Measurements from ENCODE around the gene PRKCE. TPM values are rescaled to one million over a fixed set of nuclear protein-coding genes. Genes with fewer than 3 reads are reported as not detected.
A peak's percentile ranks its signal among the peaks of the same experiment; 100 is the strongest.

PRKCE gene
- 5.7 TPM for polyA plus RNA-seq (2012; ENCODE audit: missing spikeins)

GRCh38 chr2:45651415-45652089 lies at the start of gene PRKCE:
PRKCE (plus strand) TSS chr2:45651675.
- no peak for TF ChIP-seq POLR2AphosphoS5 (IDR thresholded peaks at IDR 0.05; ENCODE audit: low read depth, low read length)
- TF ChIP-seq POLR2A (IDR thresholded peaks at IDR 0.05; ENCODE audit: low read depth, low read length): no peak
- no peak for TF ChIP-seq TAF1 (IDR thresholded peaks at IDR 0.05; ENCODE audit: borderline replicate concordance, low read depth, low read length)
- peak; percentile 47 for DNase-seq (ENCODE audit: insufficient read length)
- no peak for FAIRE-seq

- DNase-seq (ENCODE audit: insufficient read length) (no peak), FAIRE-seq (no peak)
- no peak for TF ChIP-seq POLR2AphosphoS5 (IDR thresholded peaks at IDR 0.05; ENCODE audit: low read depth, low read length)
- TF ChIP-seq POLR2A (IDR thresholded peaks at IDR 0.05; ENCODE audit: low read depth, low read length): no peak
- no peak for TF ChIP-seq TAF1 (IDR thresholded peaks at IDR 0.05; ENCODE audit: borderline replicate concordance, low read depth, low read length)
Observed at GRCh38 chr2:45602624-45603023, 48.9 kb upstream of the PRKCE start.

- DNase-seq (ENCODE audit: insufficient read length): no peak
- FAIRE-seq: no peak
- TF ChIP-seq TAF1 (IDR thresholded peaks at IDR 0.05; ENCODE audit: borderline replicate concordance, low read depth, low read length): no peak
- TF ChIP-seq POLR2AphosphoS5 (IDR thresholded peaks at IDR 0.05; ENCODE audit: low read depth, low read length): no peak
- no peak for TF ChIP-seq POLR2A (IDR thresholded peaks at IDR 0.05; ENCODE audit: low read depth, low read length)
Observed at GRCh38 chr2:45605116-45605515, 46.4 kb upstream of the PRKCE start.

- TF ChIP-seq TAF1 (IDR thresholded peaks at IDR 0.05; ENCODE audit: borderline replicate concordance, low read depth, low read length) (no peak), POLR2A (IDR thresholded peaks at IDR 0.05; ENCODE audit: low read depth, low read length) (no peak), POLR2AphosphoS5 (IDR thresholded peaks at IDR 0.05; ENCODE audit: low read depth, low read length) (no peak)
- DNase-seq (ENCODE audit: insufficient read length) (no peak), FAIRE-seq (no peak)
Observed at GRCh38 chr2:45606796-45607195, 44.7 kb upstream of the PRKCE start.

DNA sequence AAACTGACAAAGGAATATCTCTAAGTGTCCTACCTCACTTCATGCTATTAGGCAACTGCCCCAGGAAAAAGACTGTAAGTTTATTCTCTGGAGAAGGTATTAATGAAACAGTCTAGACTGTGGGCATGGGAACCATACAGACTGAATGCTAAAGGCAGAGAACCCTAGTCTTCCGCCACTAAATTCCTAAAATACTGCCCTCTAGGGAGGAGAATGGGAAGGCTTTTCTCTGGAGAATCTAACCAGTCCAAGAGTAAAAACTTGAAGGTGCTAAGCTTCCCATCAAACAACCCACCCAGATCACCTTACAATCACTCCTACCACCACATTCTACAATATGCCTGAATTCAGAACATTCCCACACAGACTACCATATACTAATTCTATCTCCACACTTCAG lies 43.8 kb upstream of the PRKCE start:
- no peak for TF ChIP-seq POLR2A (IDR thresholded peaks at IDR 0.05; ENCODE audit: low read depth, low read length)
- DNase-seq (ENCODE audit: insufficient read length): no peak
- no peak for FAIRE-seq

- TF ChIP-seq TAF1 (IDR thresholded peaks at IDR 0.05; ENCODE audit: borderline replicate concordance, low read depth, low read length) (0 out of 2 replicates have a peak, but pooled peaks have one; percentile 13), POLR2AphosphoS5 (IDR thresholded peaks at IDR 0.05; ENCODE audit: low read depth, low read length) (no peak)
- DNase-seq (ENCODE audit: insufficient read length) (no peak), FAIRE-seq (peak; percentile 62)
Observed at GRCh38 chr2:45610281-45611019, 41.0 kb upstream of the PRKCE start.

- TF ChIP-seq POLR2AphosphoS5 (IDR thresholded peaks at IDR 0.05; ENCODE audit: low read depth, low read length) (peak; percentile 84), TAF1 (IDR thresholded peaks at IDR 0.05; ENCODE audit: borderline replicate concordance, low read depth, low read length) (peak; percentile 54; the same call in 1 of the 2 replicates), POLR2A (IDR thresholded peaks at IDR 0.05; ENCODE audit: low read depth, low read length) (peak; percentile 84)
- peak; percentile 98 for FAIRE-seq
- peak; percentile 65 for DNase-seq (ENCODE audit: insufficient read length)
Observed at GRCh38 chr2:45611020-45611859, 40.2 kb upstream of the PRKCE start, which contains the start of gene SRBD1. SRBD1 (minus strand) TSS chr2:45611267; CDS start chr2:45605441, 5,826 bp downstream.

GRCh38 chr2:45612285-45612684 lies 39.2 kb upstream of the PRKCE start:
- TF ChIP-seq TAF1 (IDR thresholded peaks at IDR 0.05; ENCODE audit: borderline replicate concordance, low read depth, low read length) (no peak), POLR2AphosphoS5 (IDR thresholded peaks at IDR 0.05; ENCODE audit: low read depth, low read length) (no peak), POLR2A (IDR thresholded peaks at IDR 0.05; ENCODE audit: low read depth, low read length) (no peak)
- DNase-seq (ENCODE audit: insufficient read length): no peak
- FAIRE-seq: no peak

- FAIRE-seq (no peak), DNase-seq (ENCODE audit: insufficient read length) (no peak)
- TF ChIP-seq TAF1 (IDR thresholded peaks at IDR 0.05; ENCODE audit: borderline replicate concordance, low read depth, low read length): no peak
- no peak for TF ChIP-seq POLR2AphosphoS5 (IDR thresholded peaks at IDR 0.05; ENCODE audit: low read depth, low read length)
- TF ChIP-seq POLR2A (IDR thresholded peaks at IDR 0.05; ENCODE audit: low read depth, low read length): no peak
Observed at GRCh38 chr2:45612731-45613130, 38.7 kb upstream of the PRKCE start.

GRCh38 chr2:45614330-45614729 lies 37.1 kb upstream of the PRKCE start:
- no peak for DNase-seq (ENCODE audit: insufficient read length)
- TF ChIP-seq POLR2A (IDR thresholded peaks at IDR 0.05; ENCODE audit: low read depth, low read length): no peak
- TF ChIP-seq POLR2AphosphoS5 (IDR thresholded peaks at IDR 0.05; ENCODE audit: low read depth, low read length): no peak
- TF ChIP-seq TAF1 (IDR thresholded peaks at IDR 0.05; ENCODE audit: borderline replicate concordance, low read depth, low read length): no peak
- FAIRE-seq: no peak

GRCh38 chr2:45614871-45615415 lies 36.5 kb upstream of the PRKCE start:
- no peak for FAIRE-seq
- DNase-seq (ENCODE audit: insufficient read length): no peak
- TF ChIP-seq POLR2AphosphoS5 (IDR thresholded peaks at IDR 0.05; ENCODE audit: low read depth, low read length) (no peak), TAF1 (IDR thresholded peaks at IDR 0.05; ENCODE audit: borderline replicate concordance, low read depth, low read length) (no peak), POLR2A (IDR thresholded peaks at IDR 0.05; ENCODE audit: low read depth, low read length) (no peak)
